ENCODE data around the gene ZNF892. TPM values are rescaled to one million over a fixed set of nuclear protein-coding genes. Genes with fewer than 3 reads are reported as not detected.

The ZNF892 gene
- total and polyA plus RNA-seq, 2 of the 13 experiments (the other 11 are each of a cell fraction or from before 2014, with no cell fraction given), result not detected

GRCh38 chr2:95165371-95166064 is 41.8 kb upstream of the ZNF892 start, which contains the start of gene ZNF2 (continued):
- peak; percentile 75 for TF ChIP-seq RBM39 (IDR thresholded peaks at IDR 0.05; ENCODE audit: low read depth, low read length, poor library complexity, severe bottlenecking)
- TF ChIP-seq ZC3H13 (CRISPR knock-in tag; IDR thresholded peaks at IDR 0.05), result peak; percentile 66
- TF ChIP-seq E2F1 (CRISPR knock-in tag; IDR thresholded peaks at IDR 0.05), result no peak; the same call in 1 of the 2 replicates
- peak; percentile 13; the same call in 1 of the 2 replicates for TF ChIP-seq ZNF232 (CRISPR knock-in tag; IDR thresholded peaks at IDR 0.05; ENCODE audit: borderline replicate concordance)
- TF ChIP-seq RBAK (CRISPR knock-in tag; IDR thresholded peaks at IDR 0.05), result peak; percentile 62
- TF ChIP-seq ZSCAN9 (CRISPR knock-in tag; IDR thresholded peaks at IDR 0.05; ENCODE audit: borderline replicate concordance), result peak; percentile 77
- no peak for TF ChIP-seq CC2D1A (CRISPR knock-in tag; IDR thresholded peaks at IDR 0.05)
- peak; percentile 98 for TF ChIP-seq ZNF619 (CRISPR knock-in tag; IDR thresholded peaks at IDR 0.05)
- TF ChIP-seq, protein P1, sequence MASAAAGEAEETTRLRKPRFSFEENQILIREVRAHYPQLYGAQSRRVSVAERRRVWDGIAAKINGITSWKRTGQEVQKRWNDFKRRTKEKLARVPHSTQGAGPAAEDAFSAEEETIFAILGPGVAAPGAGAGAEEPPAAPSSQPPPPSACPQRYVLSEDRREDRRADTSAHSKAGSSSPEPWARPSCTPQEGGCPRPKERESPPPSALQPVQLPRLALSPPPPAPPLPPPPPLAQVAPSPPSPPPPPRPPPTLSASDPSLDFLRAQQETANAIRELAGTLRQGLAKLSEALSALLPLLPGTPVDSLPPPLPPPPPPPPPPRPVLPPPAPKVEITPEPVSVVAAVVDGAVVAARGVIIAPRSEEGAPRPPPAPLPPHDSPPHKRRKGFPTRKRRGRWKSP (CRISPR knock-in tag; IDR thresholded peaks at IDR 0.05), result peak; percentile 84; the same call in 1 of the 2 replicates
- TF ChIP-seq DRAP1 (CRISPR knock-in tag; IDR thresholded peaks at IDR 0.05), result peak; percentile 81
- TF ChIP-seq PPARG (CRISPR knock-in tag; conservative IDR thresholded peaks at IDR 0.05), result peak; percentile 66
- TF ChIP-seq PRDM4 (CRISPR knock-in tag; IDR thresholded peaks at IDR 0.05; ENCODE audit: borderline replicate concordance), result 0 out of 2 replicates have a peak, but pooled peaks have one; percentile 49
- no peak for TF ChIP-seq HDAC6 (IDR thresholded peaks at IDR 0.05; ENCODE audit: low read depth, low read length)
- TF ChIP-seq HNF4G (IDR thresholded peaks at IDR 0.05; ENCODE audit: borderline replicate concordance, low read depth, low read length), result no peak
- TF ChIP-seq HNF4G (CRISPR knock-in tag; IDR thresholded peaks at IDR 0.05; ENCODE audit: borderline replicate concordance, low read depth), result peak; percentile 23; the same call in 1 of the 2 replicates
